ENCODE data around the gene SRP9. TPM values are rescaled to one million over a fixed set of nuclear protein-coding genes. Genes with fewer than 3 reads are reported as not detected.
A peak's percentile ranks its signal among the peaks of the same experiment; 100 is the strongest.

SRP9 gene
- polyA plus RNA-seq, 1 of the 3 experiments (the other 2 are of a cell fraction): 156 TPM

DNA sequence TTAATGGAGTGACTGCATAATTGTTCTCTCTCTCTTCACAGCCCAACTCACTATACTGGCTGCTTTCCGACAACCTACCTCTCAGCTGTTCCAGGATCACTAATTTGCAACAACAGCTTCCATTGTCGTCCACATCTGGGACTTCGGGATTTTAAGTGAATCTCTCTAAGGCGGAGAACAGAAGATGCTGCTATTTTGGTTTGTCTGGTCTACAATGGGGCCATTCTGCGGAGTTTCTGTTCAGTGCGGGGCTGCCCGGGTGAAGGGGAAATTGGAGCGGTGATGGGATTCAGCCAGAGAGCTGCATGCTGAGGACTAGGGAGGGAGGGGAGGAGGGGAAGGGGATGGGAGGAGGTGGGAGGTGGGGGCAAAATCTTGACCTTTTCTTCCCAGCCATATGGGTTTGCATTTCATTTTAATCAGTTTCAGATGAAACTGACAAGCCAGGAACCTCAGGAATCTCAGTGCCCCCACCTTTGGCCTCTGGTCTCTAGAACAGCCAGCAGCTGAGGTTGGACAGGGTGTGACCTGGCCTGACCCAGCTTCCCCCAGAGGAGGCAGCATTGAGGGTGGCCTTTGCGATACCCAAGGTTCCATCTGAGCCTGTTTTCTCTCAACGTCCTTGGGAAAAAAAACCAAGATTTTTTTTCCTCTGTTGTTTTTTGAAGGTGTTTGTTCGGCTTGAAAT, 6.9 kb upstream of the SRP9 start:
- H3K9me3 ChIP-seq: no peaks in the 10 kb centered on the region
- H3K36me3 ChIP-seq (replicated peaks in 1 of 2; ENCODE audit: control insufficient read depth in 1 of 2, insufficient read depth in 2 of 2, low read length in 1 of 2): no peaks in the 10 kb centered on the region
- 93% methylated on average over 11 of the region's 11 CpGs for WGBS (ENCODE audit: low lambda C conversion rate)
- H3F3A ChIP-seq (replicated peaks; ENCODE audit: insufficient read depth): peaks cover 21% of the 10 kb centered on the region
- H3K4me2 ChIP-seq: no peak overlapping the region; the same call in 1 of the 2 replicates
- no peak overlapping the region for H2AFZ ChIP-seq (ENCODE audit: low read depth)
- no peak overlapping the region for H3K4me3 ChIP-seq (ENCODE audit: low read depth in 2 of 2, low read length in 1 of 2)
- H3K9ac ChIP-seq: no peak overlapping the region
- H3K4me1 ChIP-seq (ENCODE audit: control insufficient read depth in 1 of 2, insufficient read depth in 2 of 2, low read depth in 1 of 2, low read length in 1 of 2): peaks cover 31 to 53% of the 10 kb centered on the region in 2 experiments
- no peak for DNase-seq
- POLR2A ChIA-PET: interaction anchor here (1.8 kb wide), 1 partner anchor 118 kb away, joined by 12 read pairs; the partner anchor contains the start of gene ENAH
- CTCF ChIA-PET: interaction anchor here (0.6 to 18.9 kb wide), 14 partner anchors 11 to 291 kb away, joined by 3 to 473 read pairs (median 9); partner anchors contain the start of gene ENAH
- TF ChIP-seq, protein P1, sequence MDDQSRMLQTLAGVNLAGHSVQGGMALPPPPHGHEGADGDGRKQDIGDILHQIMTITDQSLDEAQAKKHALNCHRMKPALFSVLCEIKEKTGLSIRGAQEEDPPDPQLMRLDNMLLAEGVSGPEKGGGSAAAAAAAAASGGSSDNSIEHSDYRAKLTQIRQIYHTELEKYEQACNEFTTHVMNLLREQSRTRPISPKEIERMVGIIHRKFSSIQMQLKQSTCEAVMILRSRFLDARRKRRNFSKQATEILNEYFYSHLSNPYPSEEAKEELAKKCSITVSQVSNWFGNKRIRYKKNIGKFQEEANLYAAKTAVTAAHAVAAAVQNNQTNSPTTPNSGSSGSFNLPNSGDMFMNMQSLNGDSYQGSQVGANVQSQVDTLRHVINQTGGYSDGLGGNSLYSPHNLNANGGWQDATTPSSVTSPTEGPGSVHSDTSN (IDR thresholded peaks at IDR 0.05): 0 out of 2 replicates have a peak, but pooled peaks have one; percentile 17
- TF ChIP-seq RXRA (IDR thresholded peaks at IDR 0.05; ENCODE audit: borderline replicate concordance, low read depth) (peak; percentile 67; the same call in 1 of the 2 replicates), EP300 (IDR thresholded peaks at IDR 0.05; ENCODE audit: borderline replicate concordance in 1 of 2, low read depth in 1 of 2, low read length in 1 of 2) (peak in 1 of 2 experiments; percentile 50; a peak in 1 of 4 replicates), NFIC (IDR thresholded peaks at IDR 0.05; ENCODE audit: borderline replicate concordance) (no peak), NRF1 (IDR thresholded peaks at IDR 0.05; ENCODE audit: low read depth, low read length) (no peak), JUND (IDR thresholded peaks at IDR 0.05) (no peak), TCF12 (IDR thresholded peaks at IDR 0.05) (peak; percentile 75)
- no peaks in the 10 kb centered on the region for H4K20me1 ChIP-seq (ENCODE audit: insufficient read depth)
- H3K79me2 ChIP-seq (ENCODE audit: insufficient read depth): no peaks in the 10 kb centered on the region
- no peaks in the 10 kb centered on the region for H3K27me3 ChIP-seq (ENCODE audit: insufficient read depth)
- no peaks in the 10 kb centered on the region for H3K9me2 ChIP-seq
- H3K27ac ChIP-seq (ENCODE audit: low read depth in 2 of 2, low read length in 1 of 2): peak overlapping the region in 1 of 2 experiments; percentile 31; a peak in 1 of 4 replicates

GRCh38 chr1:225771661-225772322, 5.8 kb upstream of the SRP9 start:
- Histone ChIP-seq H4K20me1 (ENCODE audit: insufficient read depth) (no peaks in the 10 kb centered on the region), H3F3A (replicated peaks; ENCODE audit: insufficient read depth) (peaks cover 12% of the 10 kb centered on the region), H3K27ac (ENCODE audit: low read depth in 2 of 2, low read length in 1 of 2) (peak overlapping the region; percentile 56 to 78), H3K9me3 (no peaks in the 10 kb centered on the region), H3K9me2 (no peaks in the 10 kb centered on the region), H3K36me3 (replicated peaks in 1 of 2; ENCODE audit: control insufficient read depth in 1 of 2, insufficient read depth in 2 of 2, low read length in 1 of 2) (no peaks in the 10 kb centered on the region), H3K4me3 (ENCODE audit: low read depth in 2 of 2, low read length in 1 of 2) (0 out of 4 replicates have a peak overlapping the region, but pooled peaks of 1 of the 2 experiments have one; percentile 39), H2AFZ (ENCODE audit: low read depth) (peak overlapping the region; percentile 85), H3K9ac (peak overlapping the region; percentile 39; the same call in 1 of the 2 replicates), H3K4me2 (peak overlapping the region; percentile 15; the same call in 1 of the 2 replicates), H3K4me1 (ENCODE audit: control insufficient read depth in 1 of 2, insufficient read depth in 2 of 2, low read depth in 1 of 2, low read length in 1 of 2) (peaks cover 27 to 49% of the 10 kb centered on the region in 2 experiments), H3K27me3 (ENCODE audit: insufficient read depth) (no peaks in the 10 kb centered on the region), H3K79me2 (ENCODE audit: insufficient read depth) (no peaks in the 10 kb centered on the region)
- CTCF ChIA-PET: interaction anchor here (0.6 to 18.9 kb wide), 70 partner anchors 9 to 452 kb away, joined by 3 to 473 read pairs (median 5); partner anchors contain the start of genes ENAH and PYCR2
- DNase-seq: no peak
- WGBS (ENCODE audit: low lambda C conversion rate): 67% methylated on average over 4 of the region's 4 CpGs
- POLR2A ChIA-PET: interaction anchor here (1.8 kb wide), 1 partner anchor 119 kb away, joined by 12 read pairs; the partner anchor contains the start of gene ENAH
- no peak for TF ChIP-seq SMC3 (IDR thresholded peaks at IDR 0.05; ENCODE audit: low read depth, low read length)
- TF ChIP-seq EP300 (IDR thresholded peaks at IDR 0.05; ENCODE audit: borderline replicate concordance in 1 of 2, low read depth in 1 of 2, low read length in 1 of 2): no peak
- no peak for TF ChIP-seq MAX (IDR thresholded peaks at IDR 0.05; ENCODE audit: low read depth)

Measured in SK-N-SH (cell line).